OCI-LY1 (cell line): ENCODE results near the gene VAPB.

Experiments
- H2AFZ ChIP-seq: fragments of 200-600 bp; sonication (generic), shearing (Covaris generic); 2 replicates; pipeline ENCODE4 v1.6.0; 2014; ENCODE audit warnings: antibody characterized with exemption, mild to moderate bottlenecking, low read length
- H3F3A ChIP-seq: fragments of 200-600 bp; sonication (generic), shearing (Covaris generic); 2 replicates; pipeline ENCODE4 v1.6.0; 2014; ENCODE audit warnings: mild to moderate bottlenecking, antibody characterized with exemption, low read length, moderate library complexity; ENCODE audit not compliant: insufficient read depth
- H3K27ac ChIP-seq: fragments of 200-600 bp; sonication (generic); 2 replicates; pipeline ENCODE4 v1.5.1; 2014; ENCODE audit warnings: low read length, mixed run types, mild to moderate bottlenecking, low read depth; ENCODE audit not compliant: poor library complexity, severe bottlenecking
- H3K27me3 ChIP-seq: fragments of 200-600 bp; sonication (generic); 2 replicates; pipeline ENCODE4 v1.6.0; 2014; ENCODE audit warnings: antibody characterized with exemption, mild to moderate bottlenecking, low read length, moderate library complexity; ENCODE audit not compliant: insufficient read depth
- H3K36me3 ChIP-seq: fragments of 200-600 bp; sonication (generic); 2 replicates; pipeline ENCODE4 v1.6.1; 2014; ENCODE audit warnings: mild to moderate bottlenecking, antibody characterized with exemption, low read length, moderate library complexity, mixed read lengths; ENCODE audit not compliant: insufficient read depth
- H3K4me1 ChIP-seq: fragments of 200-600 bp; sonication (generic); 2 replicates; pipeline ENCODE4 v1.5.1; 2014; ENCODE audit warnings: mild to moderate bottlenecking, low read length, moderate library complexity; ENCODE audit not compliant: insufficient read depth, severe bottlenecking
- H3K4me2 ChIP-seq: fragments of 200-600 bp; sonication (generic), shearing (Covaris generic); 2 replicates; pipeline ENCODE4 v1.6.1; 2014; ENCODE audit warnings: low read length
- H3K4me3 ChIP-seq: fragments of 200-600 bp; sonication (generic); 2 replicates; pipeline ENCODE4 v1.5.1; 2014; ENCODE audit warnings: low read length, low read depth, mild to moderate bottlenecking, mixed read lengths; ENCODE audit not compliant: poor library complexity, severe bottlenecking
- H3K79me2 ChIP-seq: fragments of 200-600 bp; shearing (Covaris generic); 2 replicates; pipeline ENCODE4 v1.6.1; 2016; ENCODE audit warnings: mixed run types, low read length, mixed read lengths; ENCODE audit not compliant: insufficient read depth
- H3K9ac ChIP-seq: fragments of 200-600 bp; sonication (generic), shearing (Covaris generic); 2 replicates; pipeline ENCODE4 v1.6.1; 2014; ENCODE audit warnings: mild to moderate bottlenecking, low read length, mixed read lengths
- H3K9me2 ChIP-seq: fragments of 200-600 bp; sonication (generic), shearing (Covaris generic); 2 replicates; pipeline ENCODE4 v1.6.1; 2014; ENCODE audit warnings: low read depth, mild to moderate bottlenecking, low read length, mixed read lengths
- H3K9me3 ChIP-seq: fragments of 200-600 bp; shearing (Covaris generic); 2 replicates; pipeline ENCODE4 v1.6.1; 2014; ENCODE audit warnings: low read length, mixed read lengths
- H4K20me1 ChIP-seq: fragments of 200-600 bp; sonication (generic), shearing (Covaris generic); 2 replicates; pipeline ENCODE4 v1.6.0; 2016; ENCODE audit warnings: mild to moderate bottlenecking, low read length; ENCODE audit not compliant: insufficient read depth
- EZH2 ChIP-seq: fragments of 200-600 bp; sonication (generic), shearing (Covaris generic); IDR thresholded peaks from 2 replicates; pipeline ENCODE4 v1.8.0; 2017; ENCODE audit warnings: borderline replicate concordance, mixed run types, mild to moderate bottlenecking, antibody characterized with exemption, low read length, moderate library complexity, mixed read lengths
- TF ChIP-seq, protein P1 (sequence below): fragments of 200-600 bp; sonication (generic), shearing (Covaris generic); IDR thresholded peaks from 2 replicates; pipeline ENCODE4 v1.5.1; 2017; ENCODE audit warnings: mild to moderate bottlenecking, antibody characterized with exemption, low read length, moderate library complexity, mixed read lengths

VAPB gene

DNA sequence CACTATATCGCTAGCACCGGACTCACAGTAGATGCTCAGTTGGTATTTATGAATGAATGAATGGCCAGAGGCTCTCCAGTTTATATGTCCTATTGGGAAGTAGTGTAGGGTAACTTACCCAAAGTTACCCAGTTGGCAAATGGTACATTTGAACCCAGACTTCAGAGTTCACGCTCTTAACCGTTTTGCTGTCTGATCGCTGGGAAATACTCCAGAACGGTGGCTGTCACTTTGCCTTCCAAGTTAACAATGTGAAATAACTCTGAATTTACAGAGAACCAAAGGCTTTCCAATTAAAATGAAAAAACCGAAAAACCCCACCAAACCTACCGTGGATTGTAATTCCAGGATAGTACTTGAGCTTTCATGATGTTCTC lies 1.6 kb downstream of the VAPB start:
- H3K79me2 ChIP-seq, result peaks cover 63% of the 10 kb centered on the region
- H2AFZ ChIP-seq, result no peak overlapping the region
- TF ChIP-seq, protein P1, sequence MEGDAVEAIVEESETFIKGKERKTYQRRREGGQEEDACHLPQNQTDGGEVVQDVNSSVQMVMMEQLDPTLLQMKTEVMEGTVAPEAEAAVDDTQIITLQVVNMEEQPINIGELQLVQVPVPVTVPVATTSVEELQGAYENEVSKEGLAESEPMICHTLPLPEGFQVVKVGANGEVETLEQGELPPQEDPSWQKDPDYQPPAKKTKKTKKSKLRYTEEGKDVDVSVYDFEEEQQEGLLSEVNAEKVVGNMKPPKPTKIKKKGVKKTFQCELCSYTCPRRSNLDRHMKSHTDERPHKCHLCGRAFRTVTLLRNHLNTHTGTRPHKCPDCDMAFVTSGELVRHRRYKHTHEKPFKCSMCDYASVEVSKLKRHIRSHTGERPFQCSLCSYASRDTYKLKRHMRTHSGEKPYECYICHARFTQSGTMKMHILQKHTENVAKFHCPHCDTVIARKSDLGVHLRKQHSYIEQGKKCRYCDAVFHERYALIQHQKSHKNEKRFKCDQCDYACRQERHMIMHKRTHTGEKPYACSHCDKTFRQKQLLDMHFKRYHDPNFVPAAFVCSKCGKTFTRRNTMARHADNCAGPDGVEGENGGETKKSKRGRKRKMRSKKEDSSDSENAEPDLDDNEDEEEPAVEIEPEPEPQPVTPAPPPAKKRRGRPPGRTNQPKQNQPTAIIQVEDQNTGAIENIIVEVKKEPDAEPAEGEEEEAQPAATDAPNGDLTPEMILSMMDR, result no peak
- no peak for TF ChIP-seq EZH2
- no peaks in the 10 kb centered on the region for H3K27me3 ChIP-seq
- H3K36me3 ChIP-seq, result peaks cover 50% of the 10 kb centered on the region
- peak overlapping the region; percentile 85 for H3K4me3 ChIP-seq
- H3K4me2 ChIP-seq, result peak overlapping the region; percentile 71
- peak overlapping the region; percentile 92 for H3K9ac ChIP-seq
- H3F3A ChIP-seq, result no peaks in the 10 kb centered on the region
- H3K27ac ChIP-seq, result no peak overlapping the region
- 0 out of 2 replicates have a peak, but pooled peaks cover 2% of the 10 kb centered on the region for H4K20me1 ChIP-seq
- no peaks in the 10 kb centered on the region for H3K9me3 ChIP-seq
- peaks cover 34% of the 10 kb centered on the region for H3K4me1 ChIP-seq
- no peaks in the 10 kb centered on the region for H3K9me2 ChIP-seq

DNA sequence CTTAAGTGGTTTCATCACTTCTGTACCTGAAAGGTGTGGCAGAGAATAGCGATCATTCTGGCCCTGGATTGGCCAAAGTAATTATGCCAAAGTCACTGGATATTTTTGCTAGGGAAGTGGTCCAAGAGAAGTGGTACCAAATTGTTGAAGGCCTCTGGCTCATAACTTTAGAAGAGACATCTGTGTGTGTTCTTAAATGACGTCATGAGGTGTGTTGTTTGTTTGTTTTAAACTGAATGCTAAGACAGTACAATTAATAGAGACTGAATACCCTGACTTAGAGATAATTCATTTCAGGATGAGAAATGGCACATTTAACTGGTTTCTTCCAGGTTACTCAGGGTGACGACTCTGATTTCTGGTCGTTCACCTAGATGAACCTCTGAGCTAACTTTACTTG lies 3.3 kb downstream of the VAPB start:
- no peaks in the 10 kb centered on the region for H3K27me3 ChIP-seq
- no peaks in the 10 kb centered on the region for H3K9me3 ChIP-seq
- no peak overlapping the region for H3K27ac ChIP-seq
- peaks cover 40% of the 10 kb centered on the region for H3K4me1 ChIP-seq
- no peak overlapping the region for H3K9ac ChIP-seq
- no peaks in the 10 kb centered on the region for H3K9me2 ChIP-seq
- no peak overlapping the region for H2AFZ ChIP-seq
- H3K4me2 ChIP-seq, result no peak overlapping the region
- H3K4me3 ChIP-seq, result no peak overlapping the region
- TF ChIP-seq EZH2, result no peak
- TF ChIP-seq, protein P1, result no peak
- H3F3A ChIP-seq, result no peaks in the 10 kb centered on the region
- peaks cover 78% of the 10 kb centered on the region for H3K79me2 ChIP-seq
- 0 out of 2 replicates have a peak, but pooled peaks cover 2% of the 10 kb centered on the region for H4K20me1 ChIP-seq
- peaks cover 64% of the 10 kb centered on the region for H3K36me3 ChIP-seq

DNA sequence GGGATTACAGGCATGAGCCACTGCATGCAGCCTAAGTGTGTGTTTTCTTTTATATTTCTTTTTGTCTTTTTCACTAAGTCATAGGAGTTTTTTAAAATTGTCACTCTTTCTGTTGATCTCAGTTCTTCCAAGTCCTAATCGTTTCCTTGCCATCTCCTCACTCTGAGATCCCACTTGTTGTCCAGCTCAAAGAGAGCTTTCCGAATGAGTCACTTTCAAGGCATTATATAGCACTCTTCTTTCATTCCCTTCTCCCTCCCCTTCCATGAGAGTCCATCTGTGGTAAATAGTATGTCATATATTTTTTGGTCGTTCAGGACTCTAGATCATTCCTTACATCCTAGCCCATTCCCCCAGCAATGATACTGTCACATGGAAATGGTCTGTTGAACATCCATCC lies 4.3 kb downstream of the VAPB start:
- Histone ChIP-seq H2AFZ (no peak overlapping the region), H3K9ac (no peak overlapping the region), H3K36me3 (peaks cover 74% of the 10 kb centered on the region), H3K4me2 (no peak overlapping the region), H3K9me2 (no peaks in the 10 kb centered on the region), H4K20me1 (0 out of 2 replicates have a peak, but pooled peaks cover 2% of the 10 kb centered on the region), H3K27ac (no peak overlapping the region), H3F3A (no peaks in the 10 kb centered on the region), H3K9me3 (no peaks in the 10 kb centered on the region), H3K79me2 (peaks cover 88% of the 10 kb centered on the region), H3K27me3 (no peaks in the 10 kb centered on the region), H3K4me1 (peaks cover 38% of the 10 kb centered on the region), H3K4me3 (no peak overlapping the region)
- no peak for TF ChIP-seq EZH2
- TF ChIP-seq, protein P1, result no peak
